ENCODE measurements around the gene DGCR6L.

DGCR6L gene

GRCh38 chr22:20271114-20271994, 48.5 kb downstream of the DGCR6L start:
- no peak for TF ChIP-seq TEAD4 (IDR thresholded peaks at IDR 0.05)
- TF ChIP-seq CREB1 (IDR thresholded peaks at IDR 0.05; ENCODE audit: low read depth), result no peak
- no peak for TF ChIP-seq TAF1 (IDR thresholded peaks at IDR 0.05; ENCODE audit: low read depth)
- TF ChIP-seq TCF12 (IDR thresholded peaks at IDR 0.05; ENCODE audit: low read depth), result no peak
- TF ChIP-seq NFIC (IDR thresholded peaks at IDR 0.05), result no peak
- TF ChIP-seq USF1 (IDR thresholded peaks at IDR 0.05), result no peak
- no peak for TF ChIP-seq CEBPB (IDR thresholded peaks at IDR 0.05)
- TF ChIP-seq ZBTB7A (IDR thresholded peaks at IDR 0.05; ENCODE audit: low read depth), result no peak
- TF ChIP-seq MAX (IDR thresholded peaks at IDR 0.05), result no peak
- TF ChIP-seq YY1 (IDR thresholded peaks at IDR 0.05; ENCODE audit: low read depth), result no peak

- peak; percentile 76 for TF ChIP-seq REST (IDR thresholded peaks at IDR 0.05; ENCODE audit: low read depth)
Observed at GRCh38 chr22:20270190-20271113, 49.4 kb downstream of the DGCR6L start.

GRCh38 chr22:20268279-20269012, 51.4 kb downstream of the DGCR6L start, which contains the start of gene RTN4R:
TSS of gene RTN4R (minus strand) at chr22:20268318. CDS start at chr22:20268092, 226 bp downstream.
- peak; percentile 68 for TF ChIP-seq RAD21 (IDR thresholded peaks at IDR 0.05; ENCODE audit: low read depth)
- TF ChIP-seq TAF1 (IDR thresholded peaks at IDR 0.05; ENCODE audit: low read depth), result no peak
- peak; percentile 52 for TF ChIP-seq TEAD4 (IDR thresholded peaks at IDR 0.05)
- no peak for TF ChIP-seq CEBPB (IDR thresholded peaks at IDR 0.05)
- no peak for TF ChIP-seq EP300 (IDR thresholded peaks at IDR 0.05; ENCODE audit: borderline replicate concordance)

- TF ChIP-seq USF1 (IDR thresholded peaks at IDR 0.05) (no peak), TEAD4 (IDR thresholded peaks at IDR 0.05) (no peak), RAD21 (IDR thresholded peaks at IDR 0.05; ENCODE audit: low read depth) (no peak), NFIC (IDR thresholded peaks at IDR 0.05) (no peak), CEBPB (IDR thresholded peaks at IDR 0.05) (no peak), MAX (IDR thresholded peaks at IDR 0.05) (peak; percentile 69), EGR1 (IDR thresholded peaks at IDR 0.05) (no peak), ZBTB7A (IDR thresholded peaks at IDR 0.05; ENCODE audit: low read depth) (peak; percentile 78)
Observed at GRCh38 chr22:20267441-20268278, 52.2 kb downstream of the DGCR6L start.

GRCh38 chr22:20266667-20267440, 53.0 kb downstream of the DGCR6L start:
- TF ChIP-seq CEBPB (IDR thresholded peaks at IDR 0.05), result peak; percentile 70; the same call in 1 of the 2 replicates

GRCh38 chr22:20264614-20265452, 55.0 kb downstream of the DGCR6L start:
- TF ChIP-seq FOXM1 (IDR thresholded peaks at IDR 0.05; ENCODE audit: borderline replicate concordance, low read depth) (no peak), CREB1 (IDR thresholded peaks at IDR 0.05; ENCODE audit: low read depth) (no peak), RAD21 (IDR thresholded peaks at IDR 0.05; ENCODE audit: low read depth) (no peak), REST (IDR thresholded peaks at IDR 0.05; ENCODE audit: low read depth) (no peak), NFIC (IDR thresholded peaks at IDR 0.05) (no peak), ZBTB7A (IDR thresholded peaks at IDR 0.05; ENCODE audit: low read depth) (no peak), TAF1 (IDR thresholded peaks at IDR 0.05; ENCODE audit: low read depth) (no peak), EP300 (IDR thresholded peaks at IDR 0.05; ENCODE audit: borderline replicate concordance) (no peak), USF1 (IDR thresholded peaks at IDR 0.05) (no peak), MAX (IDR thresholded peaks at IDR 0.05) (no peak), TCF12 (IDR thresholded peaks at IDR 0.05; ENCODE audit: low read depth) (no peak), CEBPB (IDR thresholded peaks at IDR 0.05) (no peak), TEAD4 (IDR thresholded peaks at IDR 0.05) (no peak), EGR1 (IDR thresholded peaks at IDR 0.05) (no peak)
